ENCODE data around the gene R3HCC1L.

The R3HCC1L gene

DNA sequence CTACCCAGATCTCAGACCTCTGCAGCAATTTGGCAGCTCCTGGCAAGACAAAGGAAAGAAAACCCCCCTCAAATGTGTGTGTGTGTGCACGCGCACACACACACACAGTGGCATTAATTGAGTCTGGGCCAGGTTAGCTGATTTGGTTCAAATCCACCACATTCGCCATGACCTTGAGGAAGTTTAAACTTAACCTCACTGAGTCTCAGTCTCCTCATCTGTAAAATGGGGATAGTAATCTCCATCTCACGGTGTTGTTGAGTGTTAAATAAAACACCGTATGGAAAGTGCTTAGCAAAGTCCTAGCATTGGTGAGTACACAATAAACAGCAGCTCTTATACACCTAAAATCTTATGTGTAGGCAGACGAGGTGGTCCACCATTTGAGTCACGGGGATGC, 128.6 kb downstream of the R3HCC1L start:
- DNase-seq, result no peak

DNA sequence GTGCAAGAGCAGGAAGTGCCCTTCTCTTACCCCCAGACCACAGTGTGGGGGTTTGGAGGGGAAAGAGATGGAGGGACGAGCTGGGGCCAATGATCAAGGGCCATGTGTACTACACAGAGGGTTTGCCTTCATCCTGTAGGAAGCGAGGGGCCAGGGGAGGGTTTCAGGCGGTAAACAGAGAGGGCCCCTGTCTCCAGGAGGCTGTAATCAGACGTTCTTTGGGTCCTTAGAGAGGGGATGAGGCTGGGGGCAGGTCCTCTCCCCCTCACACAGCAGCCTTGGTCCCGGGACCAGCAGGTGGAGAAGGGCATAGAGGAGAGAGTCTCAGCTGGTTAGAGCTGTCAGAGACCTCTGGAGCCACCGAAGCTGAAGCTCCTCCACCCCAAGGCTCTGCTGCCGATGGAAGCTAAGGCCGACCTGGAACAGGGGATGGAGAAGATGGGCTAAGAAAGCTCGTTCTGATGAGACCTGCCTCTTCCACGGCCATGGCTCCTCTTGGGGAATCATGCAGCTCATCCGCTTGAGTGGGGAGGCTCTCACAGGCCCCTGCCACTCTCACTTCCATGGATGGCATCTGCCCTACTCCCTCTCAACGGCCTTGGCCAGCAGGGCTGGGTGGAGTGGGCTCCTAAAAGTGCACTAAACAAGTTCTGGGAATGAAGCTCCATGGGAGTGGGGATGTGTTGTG, 130.1 kb downstream of the R3HCC1L start:
- DNase-seq, result no peak

DNA sequence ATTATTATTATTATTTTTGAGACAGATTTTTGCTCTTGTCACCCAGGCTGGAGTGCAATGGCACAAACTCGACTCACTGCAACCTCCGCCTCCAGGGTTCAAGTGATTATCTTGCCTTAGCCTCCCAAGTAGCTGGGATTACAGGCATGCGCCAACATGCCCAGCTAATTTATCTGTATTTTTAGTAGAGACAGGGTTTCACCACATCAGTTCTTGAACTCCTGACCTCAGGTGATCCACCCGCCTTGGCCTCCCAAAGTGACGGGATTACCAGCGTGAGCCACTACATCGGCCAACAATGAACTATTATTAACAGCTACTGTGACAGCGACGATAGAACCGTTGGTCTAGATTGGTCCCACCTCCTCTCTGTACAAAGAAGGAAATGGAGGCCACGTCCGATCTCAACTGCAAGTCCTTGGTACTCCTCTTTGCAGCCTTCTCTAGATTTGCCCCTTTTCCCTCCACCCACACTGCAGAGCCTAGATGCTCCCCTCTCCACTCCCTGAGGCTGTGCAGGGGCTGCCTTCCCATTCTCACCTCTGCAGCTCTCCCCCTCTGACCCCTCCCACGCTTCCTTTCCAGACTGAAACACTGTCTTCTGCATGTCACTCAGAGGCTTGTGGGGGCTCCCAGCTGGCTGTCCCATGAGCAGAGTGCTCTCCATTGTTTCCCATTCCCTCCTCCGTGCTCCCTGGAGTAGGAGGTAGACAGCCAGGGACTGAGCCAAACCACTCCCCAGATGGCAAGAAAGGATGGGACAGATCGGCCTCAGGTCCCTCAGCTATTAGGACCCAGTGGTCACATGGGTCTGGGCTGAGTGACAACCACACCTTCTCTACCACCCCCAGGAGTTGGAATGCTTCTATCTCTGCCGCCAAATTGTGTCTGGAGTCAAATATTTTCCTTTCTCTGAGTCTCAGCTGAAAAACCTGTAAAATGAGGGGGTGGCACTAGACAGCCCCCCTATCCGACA, 131.2 kb downstream of the R3HCC1L start:
- DNase-seq, result no peak

DNA sequence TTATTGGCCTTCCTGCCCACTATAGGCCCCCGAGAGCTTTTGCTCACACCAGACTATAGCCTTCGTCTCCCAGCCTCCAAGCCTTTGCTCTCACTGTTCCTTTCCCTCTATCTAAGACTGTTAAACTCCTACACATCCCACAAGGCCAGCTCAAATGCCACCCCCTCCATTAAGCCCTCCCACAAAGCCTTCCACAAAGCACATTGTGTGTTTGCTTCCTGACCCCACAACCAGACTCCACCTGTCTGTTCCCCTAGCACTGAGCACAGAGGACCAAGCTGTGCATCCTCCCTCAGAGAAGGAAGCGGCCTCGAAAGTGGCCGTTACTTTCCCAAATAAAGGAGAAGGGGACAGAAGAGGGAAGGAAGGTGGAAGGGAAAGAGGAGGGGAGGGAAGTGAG, 132.2 kb downstream of the R3HCC1L start:
- DNase-seq, result no peak

DNA sequence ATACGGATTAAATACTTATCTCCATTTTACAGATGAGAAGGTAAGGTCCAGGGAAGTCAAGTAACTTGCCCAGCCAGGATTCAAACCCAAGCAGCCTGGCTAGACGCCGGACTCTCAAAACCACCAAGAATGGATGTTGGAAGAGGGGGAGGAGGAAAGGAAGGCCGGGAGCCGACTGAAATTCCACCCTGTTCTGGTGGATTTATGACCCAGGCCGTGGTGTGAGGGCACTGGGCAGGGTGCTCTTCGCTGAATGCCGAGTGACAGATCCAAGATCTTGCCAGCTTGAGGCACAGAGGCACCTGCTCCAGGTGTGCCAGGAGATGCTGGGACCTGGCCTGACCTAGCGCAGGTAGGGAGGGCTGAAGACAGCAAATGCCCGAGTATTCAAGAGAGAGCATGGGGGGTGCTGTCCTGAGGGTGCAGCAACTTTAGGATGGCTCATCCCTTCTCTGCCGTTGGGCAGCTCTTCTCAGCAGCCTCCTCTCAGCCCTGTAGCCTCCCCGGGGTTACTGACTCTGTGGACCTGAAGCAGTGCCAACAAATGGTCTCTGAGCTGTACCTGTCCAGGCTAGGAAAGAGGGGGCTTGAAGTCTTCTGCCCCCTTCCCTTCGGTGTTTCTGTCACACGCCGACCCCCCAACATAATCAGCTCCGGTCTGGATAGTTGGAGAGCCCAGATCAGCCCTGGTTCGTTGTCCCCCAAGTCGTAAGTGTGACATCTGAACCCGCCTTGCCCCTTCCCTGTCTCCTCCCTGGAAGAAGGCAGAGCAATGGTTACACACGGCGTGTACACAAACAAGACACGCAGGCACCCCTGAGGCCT, 132.8 kb downstream of the R3HCC1L start:
- DNase-seq, result no peak

DNA sequence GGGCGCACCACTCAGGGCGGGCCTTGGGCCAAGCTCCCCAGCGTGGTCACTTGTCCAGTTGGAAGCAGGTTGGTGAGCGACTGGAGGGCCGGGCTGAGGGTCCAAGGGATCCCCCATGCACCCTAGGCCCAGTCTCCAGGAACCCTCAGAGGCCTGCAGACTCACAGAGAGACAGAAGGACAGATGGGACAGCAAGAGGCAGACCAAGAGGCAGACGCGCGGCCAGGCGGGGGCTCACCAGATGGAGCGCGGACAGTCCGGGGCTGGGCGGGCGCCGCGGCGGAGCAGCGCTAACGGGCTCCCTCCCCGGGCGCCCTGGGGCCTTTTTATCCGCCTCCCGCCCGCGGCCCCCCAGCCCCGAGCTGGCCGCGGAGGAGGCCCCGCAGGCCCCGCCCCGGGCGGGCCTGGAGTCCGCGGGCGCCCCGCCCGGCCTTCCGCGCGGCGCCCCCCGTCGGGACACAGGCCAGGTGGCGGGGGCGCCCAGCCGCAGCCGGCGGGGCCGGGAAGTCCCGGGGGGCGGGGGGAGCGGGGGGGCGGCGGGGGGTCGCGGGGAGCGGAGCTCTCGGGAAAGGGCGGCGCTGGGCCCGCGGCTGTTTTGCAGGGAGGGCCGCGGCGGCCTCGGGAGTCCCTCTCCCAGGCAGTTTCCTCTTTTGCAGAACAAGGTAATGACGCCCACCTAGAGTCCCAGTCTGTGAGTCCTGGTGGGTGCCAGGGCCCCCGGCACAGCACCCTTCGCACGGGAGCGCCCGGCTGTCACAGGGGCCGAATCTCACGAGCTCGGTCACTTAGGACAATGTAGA, 133.6 kb downstream of the R3HCC1L start, which contains the start of gene LOXL4:
TSS of gene LOXL4 (minus strand) at position 301 of the 800 bp plus-strand sequence. CDS start 5,175 bp downstream, outside the sequence.
- no peak for DNase-seq

DNA sequence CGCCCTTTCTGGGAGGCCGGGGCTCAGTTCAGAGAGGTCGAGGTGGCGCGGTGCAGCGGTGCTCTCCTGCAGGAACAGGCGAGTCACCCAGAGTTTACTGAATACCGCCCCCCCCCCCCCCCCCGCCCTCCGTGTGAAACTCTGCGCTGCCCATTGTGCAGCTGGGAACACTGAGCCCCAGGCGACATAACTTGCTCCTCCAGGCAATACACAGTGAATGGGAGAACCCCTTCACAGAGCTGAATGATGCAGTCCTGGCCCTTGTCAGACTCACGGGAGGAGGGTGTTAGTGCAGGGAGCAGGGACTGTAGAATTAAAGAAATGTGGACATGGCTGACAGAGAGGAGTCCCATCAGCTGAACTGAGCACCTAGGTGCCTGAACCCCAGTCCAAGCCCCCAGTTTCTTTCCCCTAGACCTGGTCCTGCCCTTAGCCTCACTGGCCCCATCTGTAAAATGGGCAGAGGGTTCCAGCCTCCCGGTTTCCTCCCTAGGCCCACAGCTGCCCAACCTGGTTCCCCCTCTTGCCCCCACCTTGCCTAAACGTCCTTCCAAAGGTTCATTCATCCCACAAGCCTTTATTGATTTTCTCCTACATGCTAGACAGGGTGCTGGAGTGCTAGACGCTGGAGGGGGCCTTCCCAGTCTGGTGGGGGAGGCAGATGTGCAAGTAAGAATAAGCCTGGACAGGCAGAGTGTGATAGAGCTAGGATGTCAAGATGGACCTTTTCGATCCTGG, 134.4 kb downstream of the R3HCC1L start:
- DNase-seq, result no peak

DNA sequence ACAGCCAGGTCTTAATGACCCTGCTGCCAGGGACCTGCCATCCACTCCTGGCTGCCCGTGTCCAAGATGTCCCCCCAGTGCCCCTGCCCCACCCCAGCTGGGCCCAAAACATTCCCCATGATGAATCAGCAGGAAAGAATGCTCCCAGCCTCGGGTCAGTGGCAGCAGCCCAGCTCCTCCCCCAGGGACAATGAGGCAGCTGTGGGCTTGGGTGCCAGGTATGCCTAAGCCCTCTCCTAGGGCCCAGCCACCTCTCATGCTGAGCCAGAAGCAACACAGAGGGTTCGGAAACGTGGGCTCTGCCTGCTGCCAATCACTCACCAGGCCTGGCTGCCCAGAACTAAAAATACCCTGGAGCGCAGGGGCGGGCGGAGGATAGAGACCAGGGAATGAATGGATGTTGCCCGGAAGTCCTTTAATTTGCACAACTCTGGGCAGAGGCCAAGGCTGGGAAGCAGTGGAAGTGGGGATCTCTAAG, 135.0 kb downstream of the R3HCC1L start:
- no peak for DNase-seq

DNA sequence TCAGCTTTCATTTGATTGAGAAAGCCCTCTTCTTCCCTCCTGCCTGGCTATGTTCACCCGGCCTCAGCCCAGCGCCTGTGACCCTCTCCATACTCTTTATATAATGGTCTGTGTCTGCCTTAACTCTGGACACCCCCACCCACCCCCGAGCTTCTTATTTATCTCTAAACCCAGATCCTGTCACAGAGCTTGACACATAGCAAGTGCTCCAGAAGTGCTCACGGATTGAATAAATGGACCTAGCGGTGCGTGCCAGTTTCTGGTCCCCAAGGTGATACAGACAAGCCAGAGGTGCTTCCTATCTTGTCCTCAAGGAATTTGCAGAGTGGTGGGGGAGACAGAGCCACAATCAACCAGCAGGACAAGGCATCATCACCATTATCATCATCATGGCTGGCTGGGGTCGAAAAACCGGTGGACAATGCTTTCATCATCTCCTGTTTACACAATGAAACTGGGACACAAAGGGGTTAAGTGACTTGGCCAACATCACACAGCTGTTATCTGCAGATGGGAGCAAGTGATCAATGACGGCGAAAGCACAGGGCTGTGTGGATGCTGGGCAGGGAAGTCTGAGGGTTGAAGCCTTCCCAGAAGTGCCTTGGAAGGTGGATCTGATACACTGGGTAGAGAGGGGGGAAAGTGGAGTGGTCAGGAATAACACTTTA, 135.8 kb downstream of the R3HCC1L start:
- no peak for DNase-seq

DNA sequence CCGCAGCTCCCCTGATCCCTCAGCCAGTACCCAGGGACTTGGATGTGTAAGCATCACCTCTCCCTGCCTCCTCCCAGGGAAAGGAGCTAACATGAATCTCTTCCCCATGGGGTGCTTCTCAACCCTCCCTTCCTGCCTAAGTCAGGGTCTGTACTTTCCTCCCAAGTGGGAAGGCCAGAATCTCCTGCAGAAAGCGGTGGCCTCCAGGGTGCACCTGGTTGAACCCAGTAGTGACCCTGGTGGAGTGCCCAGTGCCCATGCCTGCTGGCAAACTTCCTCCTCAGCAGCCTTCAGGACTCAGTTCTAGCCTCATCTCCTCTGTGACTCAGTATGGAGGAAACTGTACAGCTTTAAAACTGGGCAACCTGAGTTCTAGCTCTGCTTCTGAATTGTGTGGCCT, 136.3 kb downstream of the R3HCC1L start:
- no peak for DNase-seq

DNA sequence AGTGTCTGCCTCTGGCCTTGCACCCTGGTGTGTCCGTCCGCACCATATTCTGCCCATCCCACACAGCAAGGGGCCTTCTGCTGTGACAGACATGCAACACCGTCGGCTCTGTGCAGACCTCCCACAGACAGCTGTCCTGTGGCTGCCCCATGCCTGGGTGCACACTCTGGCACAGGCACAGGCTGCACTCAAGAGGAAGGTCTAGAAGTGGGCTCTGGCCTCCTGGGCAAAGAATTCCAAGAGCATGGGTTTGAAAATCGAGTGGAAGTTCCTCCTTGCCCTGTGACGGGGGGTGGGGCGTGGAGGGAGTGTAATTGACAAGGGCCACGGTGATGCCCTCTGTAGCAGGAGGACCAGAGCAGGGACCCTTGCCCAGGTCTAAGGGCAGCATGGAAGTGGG, 137.8 kb downstream of the R3HCC1L start:
- DNase-seq, result no peak

DNA sequence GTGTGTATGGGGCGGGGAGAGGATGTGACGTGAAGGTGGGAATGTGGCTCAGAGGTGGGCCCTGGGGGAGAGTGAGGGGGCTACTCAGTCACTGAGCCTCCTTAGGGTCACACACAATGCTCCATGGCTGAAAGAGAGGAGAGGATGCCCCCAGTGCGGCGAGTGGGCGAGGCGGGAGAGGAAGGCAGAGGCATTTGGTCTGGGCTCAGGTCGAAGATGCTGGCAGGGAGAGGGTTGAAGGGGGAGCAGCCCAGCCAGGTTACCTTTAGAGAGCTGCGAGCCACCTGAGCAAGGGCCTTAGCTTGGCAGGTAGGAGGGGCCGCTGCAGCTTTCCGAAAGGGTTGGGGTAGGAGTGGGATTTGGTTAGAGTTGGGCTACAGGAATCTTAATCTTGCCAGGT, 138.2 kb downstream of the R3HCC1L start:
- DNase-seq, result no peak

DNA sequence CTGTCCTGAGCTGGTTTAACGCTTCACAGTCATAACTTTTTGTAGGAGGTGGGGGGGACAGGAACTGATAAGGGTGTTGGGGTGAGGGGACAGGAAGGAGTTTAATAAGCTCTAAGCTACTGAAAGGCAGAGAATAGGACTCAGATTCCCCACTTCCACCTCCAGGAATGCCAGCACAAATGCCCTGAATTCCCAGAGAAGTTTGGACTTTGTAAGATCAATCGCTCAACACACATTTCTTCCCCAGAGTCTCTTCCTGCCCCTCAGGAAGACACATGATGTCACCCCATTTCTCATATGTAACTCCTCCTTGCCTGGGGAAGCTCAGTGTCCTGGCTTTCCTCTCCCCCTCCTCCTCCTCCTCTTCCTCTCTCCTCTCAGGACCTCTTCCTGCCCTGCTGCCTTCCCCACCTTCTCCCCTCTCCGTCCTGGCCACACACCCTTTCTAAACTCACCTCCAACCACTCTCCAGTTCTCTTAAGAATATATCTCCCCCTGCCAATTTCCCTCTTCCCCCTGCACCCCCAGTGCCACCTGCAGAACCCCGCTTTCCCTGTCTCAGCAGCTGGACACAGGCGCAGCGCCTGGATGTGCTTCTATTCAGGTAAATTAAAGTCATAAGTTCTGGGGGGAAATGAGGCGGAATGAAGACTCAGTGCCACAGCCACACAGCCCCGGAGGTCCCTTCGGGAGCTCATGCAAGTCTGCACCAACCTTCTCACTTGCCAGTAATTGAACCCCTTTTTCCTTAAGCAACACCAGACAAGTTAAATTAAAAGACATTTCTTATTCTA, 138.8 kb downstream of the R3HCC1L start:
- no peak for DNase-seq

DNA sequence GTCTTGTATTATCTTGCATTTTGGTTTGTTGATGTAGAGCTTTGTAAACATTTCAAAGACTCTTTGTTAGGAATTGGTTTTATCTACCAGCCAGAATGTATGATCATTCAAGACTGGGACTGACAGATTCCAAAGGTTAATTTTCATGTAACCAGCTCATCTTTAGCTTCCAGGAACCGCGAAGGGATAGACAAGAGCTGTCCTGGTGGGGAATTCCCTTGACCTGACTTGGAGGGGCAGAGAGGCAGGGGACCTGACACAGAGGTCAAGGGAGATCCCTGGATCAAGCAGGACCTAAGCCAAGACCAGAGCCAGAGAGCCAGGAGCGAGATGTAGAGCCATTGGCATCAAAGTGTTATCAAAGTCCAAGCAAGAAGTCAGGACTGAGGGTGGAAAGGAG, 140.1 kb downstream of the R3HCC1L start:
- DNase-seq, result no peak

DNA sequence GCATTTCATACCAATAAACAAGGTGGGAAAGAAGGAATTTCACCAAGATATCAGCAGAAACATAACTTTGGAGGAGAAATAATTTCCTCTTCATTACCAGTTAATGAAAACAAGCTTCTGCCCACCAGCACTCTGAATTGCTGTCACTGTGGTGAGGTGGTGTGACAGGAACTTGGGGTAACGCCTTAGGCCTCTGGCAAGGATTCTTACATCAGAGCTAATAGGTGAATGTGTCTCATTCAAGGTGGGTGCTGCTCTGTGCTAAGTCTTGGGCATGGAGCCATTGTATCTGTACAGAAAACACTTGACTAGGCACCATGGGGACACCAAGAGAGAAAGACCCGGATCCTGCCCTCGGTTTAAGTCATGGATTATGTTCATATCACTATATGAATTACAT, 141.9 kb downstream of the R3HCC1L start:
- DNase-seq, result no peak

DNA sequence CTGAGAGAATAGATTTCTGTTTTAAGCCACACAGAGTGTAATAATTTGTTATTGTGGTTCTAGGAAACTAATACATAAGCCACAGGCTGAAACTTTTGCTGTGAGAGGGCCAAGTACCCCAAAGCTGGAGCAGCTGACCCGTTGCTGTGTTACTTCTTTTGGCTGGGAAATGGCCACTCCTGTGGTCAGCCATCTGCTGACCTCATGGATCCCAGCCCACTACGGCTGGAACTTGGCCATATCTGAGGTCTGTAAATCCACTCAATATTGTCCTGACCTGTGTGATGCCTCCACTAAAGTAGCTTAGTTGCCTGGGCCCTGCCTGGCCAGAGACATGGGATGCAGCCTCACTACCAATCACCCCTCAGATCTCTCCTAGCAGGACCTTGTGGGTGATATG, 151.0 kb downstream of the R3HCC1L start:
- DNase-seq, result no peak

DNA sequence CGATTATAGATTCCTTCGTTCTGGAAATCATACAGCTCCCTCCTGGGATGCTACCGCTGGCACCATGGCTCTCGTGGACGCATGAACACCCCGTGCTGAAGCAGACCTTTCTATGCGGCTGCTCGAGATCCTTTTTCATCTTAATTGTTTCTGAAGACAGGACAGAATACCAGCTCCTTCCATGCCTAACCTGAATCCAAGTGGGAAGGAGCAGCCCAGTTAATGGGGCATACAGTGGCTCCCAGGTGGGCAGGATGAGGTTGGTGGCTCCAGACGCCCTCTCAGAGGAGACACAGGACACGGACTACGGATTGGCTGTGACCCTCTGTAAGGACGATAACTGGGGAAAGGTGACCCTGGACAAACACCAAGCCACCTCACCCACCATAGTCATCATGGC, 152.0 kb downstream of the R3HCC1L start:
- no peak for DNase-seq

DNA sequence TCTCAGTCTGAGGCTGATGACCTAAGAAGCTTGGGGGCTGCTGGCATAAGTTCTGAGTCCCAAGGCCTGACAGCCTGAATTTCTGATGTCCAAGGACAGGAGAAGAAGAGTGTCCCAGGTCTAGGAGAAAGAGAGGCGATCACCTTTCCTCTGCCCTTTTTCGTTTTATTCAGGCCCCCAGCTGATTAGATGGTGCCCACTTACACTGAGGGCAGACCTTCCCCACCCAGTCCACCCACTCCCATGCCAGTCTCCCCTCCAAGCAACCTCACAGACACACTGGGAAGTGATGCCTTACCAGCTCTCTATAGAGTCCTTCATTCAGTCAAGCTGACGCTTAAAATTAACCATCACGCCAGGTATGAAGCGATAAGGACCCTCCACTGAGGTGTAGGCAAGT, 152.9 kb downstream of the R3HCC1L start:
- no peak for DNase-seq

DNA sequence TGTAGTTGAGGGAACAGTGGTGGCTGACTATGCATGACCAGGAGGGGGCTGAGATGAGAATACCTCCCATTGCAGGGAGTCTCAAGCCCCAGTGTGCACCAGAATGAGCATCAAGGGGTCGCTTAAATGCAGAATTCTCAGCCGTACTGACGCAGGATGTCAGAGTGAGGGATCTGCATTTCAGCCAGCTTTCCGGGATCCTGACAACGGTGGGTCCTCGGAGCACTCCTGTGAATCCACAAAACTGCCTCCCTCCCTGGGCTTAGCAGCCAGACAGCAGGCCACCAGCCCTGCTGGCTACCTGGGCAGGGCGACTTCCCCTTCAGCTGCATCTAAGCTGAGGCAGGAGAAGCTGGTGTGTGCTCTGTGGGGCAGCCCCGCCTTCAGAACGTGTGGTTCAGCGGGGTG, 155.3 kb downstream of the R3HCC1L start:
- no peak for DNase-seq

DNA sequence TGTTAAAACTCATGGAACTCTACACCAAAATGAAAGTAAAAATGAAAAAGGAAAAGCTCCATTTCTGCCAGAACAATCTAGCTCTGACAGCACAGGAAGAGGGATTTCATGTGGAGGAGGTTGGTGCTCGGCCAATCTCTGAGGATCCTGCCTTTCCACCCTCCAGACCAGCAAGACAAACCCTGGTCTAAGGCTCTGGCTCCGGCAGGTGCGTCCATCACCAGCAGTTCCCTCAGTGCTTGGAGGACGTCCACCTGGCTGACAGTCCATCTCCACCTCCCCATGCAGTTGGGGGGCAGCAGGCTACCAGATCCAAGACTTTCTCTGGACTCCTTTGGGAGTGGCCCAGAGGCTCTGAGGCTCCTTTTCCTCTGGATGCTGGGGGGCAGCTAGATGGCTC, 158.5 kb downstream of the R3HCC1L start:
- DNase-seq, result no peak
